WERI-Rb-1 (cell line): ENCODE data around the gene ZNF212.

Source experiments
- DNase-seq: peaks from one replicate; pipeline ENCODE4 v3.0.0-alpha.2; 2020
- H3K27ac ChIP-seq: fragments of 250-450 bp; sonication (Bioruptor Pico); 2 replicates; pipeline ENCODE4 v1.5.1; 2020; ENCODE audit warnings: mild to moderate bottlenecking, moderate library complexity
- H3K27me3 ChIP-seq: fragments of 250-450 bp; sonication (Bioruptor Pico); 2 replicates; pipeline ENCODE4 v1.5.1; 2021; ENCODE audit warnings: mild to moderate bottlenecking, low read depth, moderate library complexity; ENCODE audit not compliant: insufficient read depth, severe bottlenecking
- H3K36me3 ChIP-seq: fragments of 250-450 bp; sonication (Bioruptor Pico); 2 replicates; pipeline ENCODE4 v1.5.1; 2020; ENCODE audit warnings: mild to moderate bottlenecking, moderate library complexity
- H3K4me3 ChIP-seq: 2 replicates; pipeline ENCODE4 v1.5.1; 2011; ENCODE audit warnings: low read depth, mild to moderate bottlenecking, control low read depth, low read length
- H3K9me3 ChIP-seq: fragments of 250-450 bp; sonication (Bioruptor Pico); 2 replicates; pipeline ENCODE4 v1.5.1; 2021; ENCODE audit warnings: mild to moderate bottlenecking, moderate library complexity; ENCODE audit not compliant: severe bottlenecking
- TF ChIP-seq, protein P1 (sequence below): IDR thresholded peaks from 2 replicates; pipeline ENCODE4 v1.5.1; 2011; ENCODE audit warnings: low read depth, mild to moderate bottlenecking, control low read depth, inconsistent platforms, low read length

The ZNF212 gene

DNA sequence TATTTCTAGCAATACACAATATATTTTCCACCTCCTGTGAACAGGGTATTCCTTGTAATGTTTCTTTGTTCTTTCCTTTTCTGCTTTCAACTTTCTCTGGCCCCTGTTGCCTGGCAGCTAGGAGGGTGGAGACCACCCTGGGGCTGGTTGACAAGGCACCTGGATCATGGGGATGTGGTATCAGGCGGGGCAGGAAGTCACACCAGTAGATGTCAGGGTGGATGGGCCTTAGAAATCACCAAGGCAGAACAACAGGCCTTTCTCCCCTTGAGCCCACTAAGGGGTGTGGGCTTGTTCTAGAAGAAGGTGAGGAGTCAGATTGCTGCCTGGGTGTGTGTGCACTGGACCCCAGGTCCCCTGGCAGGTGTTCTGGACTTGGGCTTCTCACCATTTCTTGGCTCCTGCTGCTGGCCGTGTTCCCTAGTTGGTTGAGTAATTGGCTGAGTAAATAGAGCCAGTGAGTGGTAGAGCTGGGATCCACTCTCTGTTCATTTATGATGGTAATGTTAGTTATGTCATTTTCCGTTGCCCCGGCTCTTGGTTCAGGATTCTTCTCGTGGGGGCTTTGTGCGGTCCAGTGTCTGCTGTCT, 47.5 kb downstream of the ZNF212 start:
- H3K27me3 ChIP-seq = no peaks in the 10 kb centered on the region
- H3K27ac ChIP-seq = no peak overlapping the region
- H3K4me3 ChIP-seq = no peak overlapping the region
- TF ChIP-seq, protein P1, sequence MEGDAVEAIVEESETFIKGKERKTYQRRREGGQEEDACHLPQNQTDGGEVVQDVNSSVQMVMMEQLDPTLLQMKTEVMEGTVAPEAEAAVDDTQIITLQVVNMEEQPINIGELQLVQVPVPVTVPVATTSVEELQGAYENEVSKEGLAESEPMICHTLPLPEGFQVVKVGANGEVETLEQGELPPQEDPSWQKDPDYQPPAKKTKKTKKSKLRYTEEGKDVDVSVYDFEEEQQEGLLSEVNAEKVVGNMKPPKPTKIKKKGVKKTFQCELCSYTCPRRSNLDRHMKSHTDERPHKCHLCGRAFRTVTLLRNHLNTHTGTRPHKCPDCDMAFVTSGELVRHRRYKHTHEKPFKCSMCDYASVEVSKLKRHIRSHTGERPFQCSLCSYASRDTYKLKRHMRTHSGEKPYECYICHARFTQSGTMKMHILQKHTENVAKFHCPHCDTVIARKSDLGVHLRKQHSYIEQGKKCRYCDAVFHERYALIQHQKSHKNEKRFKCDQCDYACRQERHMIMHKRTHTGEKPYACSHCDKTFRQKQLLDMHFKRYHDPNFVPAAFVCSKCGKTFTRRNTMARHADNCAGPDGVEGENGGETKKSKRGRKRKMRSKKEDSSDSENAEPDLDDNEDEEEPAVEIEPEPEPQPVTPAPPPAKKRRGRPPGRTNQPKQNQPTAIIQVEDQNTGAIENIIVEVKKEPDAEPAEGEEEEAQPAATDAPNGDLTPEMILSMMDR = no peak
- DNase-seq = no peak
- no peaks in the 10 kb centered on the region for H3K36me3 ChIP-seq
- H3K9me3 ChIP-seq = no peaks in the 10 kb centered on the region

- DNase-seq = no peak
- TF ChIP-seq, protein P1 = no peak
- no peaks in the 10 kb centered on the region for H3K36me3 ChIP-seq
- no peak overlapping the region for H3K4me3 ChIP-seq
- no peaks in the 10 kb centered on the region for H3K9me3 ChIP-seq
- H3K27ac ChIP-seq = no peak overlapping the region
- no peaks in the 10 kb centered on the region for H3K27me3 ChIP-seq
Measured at GRCh38 chr7:149287622-149288021, 48.2 kb downstream of the ZNF212 start.

DNA sequence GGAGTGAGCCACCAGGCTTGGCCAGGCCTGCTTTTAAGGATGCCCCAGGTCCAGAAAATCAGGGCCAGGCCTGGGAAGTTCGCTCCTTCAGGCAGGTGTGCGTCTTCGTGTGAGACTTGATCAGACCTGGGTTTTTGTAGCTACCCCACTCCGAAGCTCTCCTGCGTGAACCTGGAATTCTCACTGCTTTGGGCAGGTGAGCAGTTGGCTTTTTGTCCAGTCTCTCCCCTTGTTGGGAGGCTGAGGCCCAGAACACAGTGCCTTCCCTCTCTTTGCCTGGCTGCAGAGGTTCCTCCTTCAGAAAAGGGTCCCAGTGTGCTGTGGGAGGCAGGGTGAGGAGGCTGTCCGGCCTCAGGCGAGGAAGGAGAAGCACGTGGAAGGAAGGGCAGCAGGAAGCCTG, 49.8 kb downstream of the ZNF212 start:
- Histone ChIP-seq H3K36me3 (no peaks in the 10 kb centered on the region), H3K4me3 (no peak overlapping the region), H3K27me3 (no peaks in the 10 kb centered on the region), H3K9me3 (no peaks in the 10 kb centered on the region), H3K27ac (no peak overlapping the region)
- DNase-seq = no peak
- TF ChIP-seq, protein P1 = no peak

DNA sequence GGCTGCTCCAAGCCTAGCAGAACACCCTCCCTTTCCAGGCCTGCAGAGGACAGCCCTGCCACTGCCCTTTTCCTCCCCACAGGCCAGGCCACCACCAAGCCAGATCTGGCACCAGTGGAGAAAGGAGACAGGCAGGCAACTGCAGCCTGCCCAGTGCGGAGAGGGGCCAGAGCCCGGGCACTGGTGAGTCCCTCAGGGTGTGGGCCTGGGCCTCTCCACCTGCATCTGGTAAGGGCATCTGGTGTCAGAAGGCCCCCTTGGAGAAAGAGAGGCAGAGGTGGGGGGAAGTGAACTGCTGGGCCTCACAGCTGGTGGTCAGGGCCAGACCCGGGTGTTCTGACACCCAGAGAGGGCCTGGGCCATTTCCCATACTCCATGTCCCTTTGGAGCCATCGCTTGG, 50.4 kb downstream of the ZNF212 start:
- no peak overlapping the region for H3K4me3 ChIP-seq
- H3K9me3 ChIP-seq = no peaks in the 10 kb centered on the region
- TF ChIP-seq, protein P1 = no peak
- H3K36me3 ChIP-seq = no peaks in the 10 kb centered on the region
- no peaks in the 10 kb centered on the region for H3K27me3 ChIP-seq
- no peak for DNase-seq
- H3K27ac ChIP-seq = no peak overlapping the region

DNA sequence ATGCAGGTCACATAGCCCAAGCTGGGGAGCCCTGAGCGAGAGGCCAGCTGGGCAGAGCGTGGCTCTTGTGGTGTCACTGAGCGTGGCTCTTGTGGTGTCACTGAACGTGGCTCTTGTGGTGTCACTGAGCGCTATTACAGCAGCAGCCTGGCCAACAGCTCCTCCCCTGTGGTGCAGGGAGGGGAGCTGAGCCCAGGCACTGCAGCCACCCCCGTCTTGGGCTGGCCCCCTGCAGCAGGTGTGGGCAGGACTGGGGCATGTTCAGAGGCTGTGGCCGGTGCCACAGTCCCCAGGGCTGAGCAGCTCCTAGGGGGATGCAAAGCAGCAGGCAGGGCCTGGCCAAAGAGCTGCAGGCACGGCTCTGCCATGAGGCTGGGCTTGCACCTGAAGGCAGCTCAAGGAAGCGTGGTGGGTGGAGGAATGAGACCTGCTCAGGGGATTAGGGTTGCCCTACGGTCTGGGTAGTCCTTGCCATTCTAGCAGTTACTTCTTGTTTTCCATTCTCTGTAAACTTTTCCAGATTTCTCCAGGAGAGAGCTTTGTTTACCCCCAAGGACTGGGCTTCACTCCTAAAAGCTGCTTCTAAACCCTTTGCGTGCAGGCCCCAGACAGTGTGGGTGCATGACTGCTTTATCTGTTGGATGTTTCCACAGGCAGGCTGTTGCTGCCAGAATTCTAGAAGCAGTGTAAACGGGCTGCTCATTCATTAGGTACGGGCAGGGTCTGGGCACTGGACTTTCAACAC, 51.8 kb downstream of the ZNF212 start:
- TF ChIP-seq, protein P1 = no peak
- Histone ChIP-seq H3K27me3 (no peaks in the 10 kb centered on the region), H3K36me3 (no peaks in the 10 kb centered on the region), H3K4me3 (no peak overlapping the region), H3K27ac (no peak overlapping the region), H3K9me3 (no peaks in the 10 kb centered on the region)
- DNase-seq = no peak
